Fibroblast of lung (primary cell): ENCODE measurements around the gene DEPP1.

Experiments used
- EZH2 ChIP-seq: IDR thresholded peaks from 2 replicates; pipeline ENCODE4 v1.5.1; 2012; ENCODE audit warnings: low read length, control low read depth, mild to moderate bottlenecking; ENCODE audit errors: missing control alignments
- TF ChIP-seq, protein P1 (sequence below), 2 donors: IDR thresholded peaks in 1 of 2; conservative IDR thresholded peaks in 1 of 2; 1 replicate in 1 of 2; 2 replicates in 1 of 2; pipeline ENCODE4 v1.5.1; 2011 to 2012; ENCODE audit warnings: low read length in 2 of 2, control low read depth in 1 of 2, inconsistent platforms in 1 of 2, low read depth in 1 of 2, mild to moderate bottlenecking in 1 of 2

DNA sequence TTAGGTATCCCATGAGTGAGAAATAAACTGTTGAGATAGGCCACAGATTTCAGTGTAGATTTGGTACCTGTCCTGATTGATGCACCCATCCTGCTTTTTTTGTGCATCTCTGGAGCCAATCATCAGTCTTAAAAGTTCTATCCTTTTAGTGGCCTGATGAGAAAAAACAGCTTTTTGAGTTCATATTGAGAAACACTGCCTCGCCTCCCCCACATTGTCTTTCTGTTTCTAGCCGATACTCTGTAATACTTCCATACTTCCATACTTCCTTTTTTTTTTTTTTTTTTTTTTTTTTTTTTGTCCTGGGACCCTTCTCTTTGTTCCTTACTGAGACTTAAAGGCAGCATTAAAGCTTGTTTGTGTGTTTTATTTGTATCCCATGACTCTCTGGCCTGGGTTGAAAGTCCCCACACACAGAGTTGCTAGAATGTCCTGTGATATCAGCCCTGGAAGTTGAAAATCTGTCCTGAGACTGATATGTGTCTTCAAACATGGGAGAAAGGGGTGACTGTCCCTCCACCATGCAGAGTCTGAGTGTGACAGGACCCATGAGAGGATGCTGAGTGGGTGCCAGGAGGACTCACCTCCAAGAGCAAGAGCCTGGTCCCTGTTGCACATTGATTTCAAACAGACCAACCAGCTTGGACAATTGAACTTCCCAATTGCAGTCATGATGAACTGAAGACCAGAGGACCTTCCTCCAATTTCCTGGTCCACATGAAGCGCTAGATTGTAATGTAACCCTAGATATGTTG lies 27.8 kb upstream of the DEPP1 start:
- TF ChIP-seq, protein P1, sequence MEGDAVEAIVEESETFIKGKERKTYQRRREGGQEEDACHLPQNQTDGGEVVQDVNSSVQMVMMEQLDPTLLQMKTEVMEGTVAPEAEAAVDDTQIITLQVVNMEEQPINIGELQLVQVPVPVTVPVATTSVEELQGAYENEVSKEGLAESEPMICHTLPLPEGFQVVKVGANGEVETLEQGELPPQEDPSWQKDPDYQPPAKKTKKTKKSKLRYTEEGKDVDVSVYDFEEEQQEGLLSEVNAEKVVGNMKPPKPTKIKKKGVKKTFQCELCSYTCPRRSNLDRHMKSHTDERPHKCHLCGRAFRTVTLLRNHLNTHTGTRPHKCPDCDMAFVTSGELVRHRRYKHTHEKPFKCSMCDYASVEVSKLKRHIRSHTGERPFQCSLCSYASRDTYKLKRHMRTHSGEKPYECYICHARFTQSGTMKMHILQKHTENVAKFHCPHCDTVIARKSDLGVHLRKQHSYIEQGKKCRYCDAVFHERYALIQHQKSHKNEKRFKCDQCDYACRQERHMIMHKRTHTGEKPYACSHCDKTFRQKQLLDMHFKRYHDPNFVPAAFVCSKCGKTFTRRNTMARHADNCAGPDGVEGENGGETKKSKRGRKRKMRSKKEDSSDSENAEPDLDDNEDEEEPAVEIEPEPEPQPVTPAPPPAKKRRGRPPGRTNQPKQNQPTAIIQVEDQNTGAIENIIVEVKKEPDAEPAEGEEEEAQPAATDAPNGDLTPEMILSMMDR (conservative IDR thresholded peaks at IDR 0.05 in 1 of 2, IDR thresholded peaks at IDR 0.05 in 1 of 2; ENCODE audit: low read depth in 1 of 2, low read length in 2 of 2): no peak
- TF ChIP-seq EZH2: no peak
